Ovary (tissue), 9 donors: Measurements from ENCODE around the gene ALOXE3. TPM values are rescaled to one million over a fixed set of nuclear protein-coding genes. Genes with fewer than 3 reads are reported as not detected.
A peak's percentile ranks its signal among the peaks of the same experiment; 100 is the strongest.

ENCODE experiments used
- DNase-seq, 5 donors: peaks; one replicate each; pipeline ENCODE4 v3.0.0-alpha.2; 2019 to 2020
- H3K27ac ChIP-seq, 2 donors: fragments of 200-600 bp; one replicate each; pipeline versions ENCODE4 v1.5.1 to v1.8.0; 2019 to 2022
- H3K27me3 ChIP-seq: fragments of 200-600 bp; one replicate; pipeline ENCODE4 v1.8.0; 2022
- H3K36me3 ChIP-seq: fragments of 200-600 bp; sonication (generic); one replicate; pipeline ENCODE4 v1.5.1; 2019
- H3K4me1 ChIP-seq: one replicate; pipeline ENCODE4 v1.8.1; 2013; ENCODE audit warnings: mild to moderate bottlenecking, moderate library complexity; ENCODE audit not compliant: insufficient read depth
- H3K4me3 ChIP-seq: fragments of 200-600 bp; sonication (generic); one replicate; pipeline ENCODE4 v1.5.1; 2017
- H3K9me3 ChIP-seq, 2 donors: fragments of 200-600 bp in 1 of 2; sonication (generic) in 1 of 2; one replicate each; pipeline versions ENCODE4 v1.5.1 to v1.8.1; 2013 to 2019; ENCODE audit warnings: mild to moderate bottlenecking in 1 of 2, moderate library complexity in 1 of 2
- EP300 ChIP-seq: sonication (generic); formaldehyde crosslinking; IDR thresholded peaks from one replicate; pipeline ENCODE4 v1.6.1; 2017; ENCODE audit warnings: antibody characterized with exemption
- POLR2A ChIP-seq: fragments of 450-650 bp; IDR thresholded peaks from one replicate; pipeline ENCODE4 v1.6.1; 2017; ENCODE audit warnings: antibody characterized with exemption, mild to moderate bottlenecking, moderate library complexity
- WGBS, 3 donors: extraction: QIAGEN DNeasy Blood & Tissue Kit in 1 of 3; methylation state at CpG; one replicate each; pipeline versions ENCODE4 v1.1.5 to v1.1.7; 2013 to 2017; 5-methylcytosine and 5-hydroxymethylcytosine counted together
- intact Hi-C, 4 donors: fragments of 100-400 bp; cut with DNase I; formaldehyde crosslinking; loops; one replicate each; pipeline versions ENCODE4 v1.11.0 to v1.15.1; 2022 to 2023
- polyA plus RNA-seq, 2 donors: library from polyadenylated mRNA; stranded (reverse); fragments of 200-250 nt in 1 of 2; fragments of 350-450 nt in 1 of 2; fragmentation: Illumina TruSeq in 1 of 2; extraction: RNeasy Lipid Tissue Mini Kit (QIAGEN cat#74804) in 1 of 2; gene quantifications; one replicate each; pipeline ENCODE4 v1.2.3, GENCODE V29; 2013 to 2014
- total RNA-seq, 7 donors: library from RNA; depleted of rRNA in 2 of 7; stranded (reverse); fragments of >200 nt in 2 of 7; fragmentation: NEBNext Ultra II Directional in 3 of 7; extraction: Animal tissue kit (Norgen Biotek cat#: 25700) in 3 of 7; gene quantifications; one replicate each; pipeline versions ENCODE4 v1.1.0 to v1.2.4, GENCODE V29; 2016 to 2023
- TF ChIP-seq, protein P1 (sequence below), 3 donors: fragments of 450-650 bp in 2 of 3; fragments of 200-600 bp in 1 of 3; IDR thresholded peaks; one replicate each; pipeline versions ENCODE4 v1.5.1 to v1.8.0; 2016 to 2022; ENCODE audit warnings: antibody characterized with exemption in 3 of 3, mild to moderate bottlenecking in 1 of 3
- donor health status: DM: no; HTN: no; CAD: no; lungs with moderate emphysema.
- donor health status: DM: no; HTN: no; CAD: no.
- donor health status: Bipolar disorder and iron deficiency.
- donor health status: DM: yes; HTN: yes; CAD: no.
- donor health status: DM: no; HTN: no; CAD: no.
- donor health status: DM: yes; HTN: yes; CAD: no.

Gene ALOXE3
- total and polyA plus RNA-seq, 9 donors = 0.07 TPM; not detected in 8

- WGBS, 3 donors = 6 to 8% (median 7%) methylated on average over 10 of the region's 10 CpGs
- no peak for TF ChIP-seq POLR2A
- TF ChIP-seq, protein P1, sequence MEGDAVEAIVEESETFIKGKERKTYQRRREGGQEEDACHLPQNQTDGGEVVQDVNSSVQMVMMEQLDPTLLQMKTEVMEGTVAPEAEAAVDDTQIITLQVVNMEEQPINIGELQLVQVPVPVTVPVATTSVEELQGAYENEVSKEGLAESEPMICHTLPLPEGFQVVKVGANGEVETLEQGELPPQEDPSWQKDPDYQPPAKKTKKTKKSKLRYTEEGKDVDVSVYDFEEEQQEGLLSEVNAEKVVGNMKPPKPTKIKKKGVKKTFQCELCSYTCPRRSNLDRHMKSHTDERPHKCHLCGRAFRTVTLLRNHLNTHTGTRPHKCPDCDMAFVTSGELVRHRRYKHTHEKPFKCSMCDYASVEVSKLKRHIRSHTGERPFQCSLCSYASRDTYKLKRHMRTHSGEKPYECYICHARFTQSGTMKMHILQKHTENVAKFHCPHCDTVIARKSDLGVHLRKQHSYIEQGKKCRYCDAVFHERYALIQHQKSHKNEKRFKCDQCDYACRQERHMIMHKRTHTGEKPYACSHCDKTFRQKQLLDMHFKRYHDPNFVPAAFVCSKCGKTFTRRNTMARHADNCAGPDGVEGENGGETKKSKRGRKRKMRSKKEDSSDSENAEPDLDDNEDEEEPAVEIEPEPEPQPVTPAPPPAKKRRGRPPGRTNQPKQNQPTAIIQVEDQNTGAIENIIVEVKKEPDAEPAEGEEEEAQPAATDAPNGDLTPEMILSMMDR (IDR thresholded peaks at IDR 0.05) = peak; percentile 20 to 52 (median 49)
- Histone ChIP-seq H3K4me3 (no peak overlapping the region), H3K27me3 (no peaks in the 10 kb centered on the region), H3K4me1 (no peaks in the 10 kb centered on the region), H3K36me3 (no peaks in the 10 kb centered on the region), H3K27ac (no peak overlapping the region), H3K9me3 (no peaks in the 10 kb centered on the region)
- intact Hi-C loops = no loop called here
- peak in 2 of 5 donors; percentile 36 to 57 for DNase-seq
Observed at GRCh38 chr17:8060274-8060673, 58.0 kb downstream of the ALOXE3 start.

DNA sequence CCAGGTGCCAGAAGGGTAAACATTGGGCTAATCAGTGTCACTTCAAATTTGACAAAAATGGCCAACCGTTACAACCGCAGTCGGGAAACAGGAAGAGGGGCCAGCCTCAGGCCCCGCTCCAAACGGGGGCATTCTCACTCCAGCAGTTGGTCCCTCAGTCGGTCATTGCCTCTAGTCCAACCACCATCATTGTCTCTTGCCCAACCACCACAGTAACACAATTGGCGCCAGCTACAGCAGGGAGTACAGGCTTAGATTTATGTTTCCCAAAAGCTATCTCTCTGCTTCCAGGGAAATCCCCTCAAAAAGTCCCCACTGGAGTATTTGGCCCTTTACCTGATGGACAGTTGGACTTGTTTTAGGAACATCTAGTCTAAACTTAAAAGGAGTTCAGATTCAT, 59.2 kb downstream of the ALOXE3 start:
- Histone ChIP-seq H3K36me3 (no peaks in the 10 kb centered on the region), H3K27ac (no peak overlapping the region), H3K9me3 (no peaks in the 10 kb centered on the region), H3K4me1 (no peaks in the 10 kb centered on the region), H3K4me3 (no peak overlapping the region), H3K27me3 (no peaks in the 10 kb centered on the region)
- intact Hi-C loops = loop anchor here in 2 of 4 donors (5.0 to 10.0 kb wide), 3 partner anchors 67 to 314 kb away; no protein-coding TSS in a partner anchor
- DNase-seq = peak in 1 of 5 donors; percentile 24
- no peak for TF ChIP-seq EP300
- TF ChIP-seq POLR2A = no peak
- TF ChIP-seq, protein P1 (IDR thresholded peaks at IDR 0.05) = no peak
- WGBS, 3 donors = 28 to 35% (median 30%) methylated on average over 7 of the region's 7 CpGs

GRCh38 chr17:8057691-8058114, 60.6 kb downstream of the ALOXE3 start:
- H3K9me3 ChIP-seq = no peaks in the 10 kb centered on the region
- H3K4me3 ChIP-seq = no peak overlapping the region
- no peaks in the 10 kb centered on the region for H3K27me3 ChIP-seq
- DNase-seq = peak in 2 of 5 donors; percentile 37 to 38
- H3K36me3 ChIP-seq = no peaks in the 10 kb centered on the region
- TF ChIP-seq, protein P1 (IDR thresholded peaks at IDR 0.05) = peak; percentile 25 to 75 (median 66)
- no peak for TF ChIP-seq POLR2A
- no peak for TF ChIP-seq EP300
- intact Hi-C loops = loop anchor here in 2 of 4 donors (5.0 to 10.0 kb wide), 3 partner anchors 65 to 313 kb away; no protein-coding TSS in a partner anchor
- H3K4me1 ChIP-seq = no peaks in the 10 kb centered on the region
- 3 to 5% (median 5%) methylated on average over 14 of the region's 14 CpGs for WGBS, 3 donors
- H3K27ac ChIP-seq = no peak overlapping the region

DNA sequence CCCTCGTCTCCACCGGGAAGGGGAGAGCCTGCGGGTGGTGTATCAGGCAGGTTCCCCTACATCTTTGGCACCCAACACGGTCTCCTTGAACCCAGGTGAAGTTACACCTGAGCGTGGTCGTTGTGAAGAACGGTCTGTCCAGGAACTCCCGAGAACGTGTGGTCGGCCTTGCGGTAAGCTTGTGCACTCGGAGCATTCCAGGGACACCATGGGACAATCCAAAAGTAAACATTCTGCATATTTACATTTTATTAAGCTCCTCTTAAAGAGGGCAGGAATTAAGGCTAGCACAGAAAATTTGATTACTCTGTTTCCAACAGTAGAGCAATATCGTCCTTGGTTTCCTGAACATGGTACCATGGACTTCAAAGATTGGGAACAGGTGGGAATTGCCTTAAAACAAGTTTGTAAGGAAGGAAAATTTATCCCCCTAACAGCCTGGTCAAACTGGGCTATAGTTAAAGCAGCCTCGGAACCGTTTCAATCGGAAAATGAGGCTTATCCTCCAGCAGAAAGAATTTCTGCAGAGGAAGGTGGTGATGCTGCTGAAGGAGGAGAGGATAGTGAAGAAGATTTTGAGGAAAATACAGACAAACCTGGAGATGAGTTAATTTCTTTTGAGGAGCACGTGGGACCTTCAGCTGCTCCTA, 61.2 kb downstream of the ALOXE3 start:
- WGBS, 3 donors = 58 to 65% (median 64%) methylated on average over 17 of the region's 17 CpGs
- Histone ChIP-seq H3K27ac (no peak overlapping the region), H3K9me3 (no peaks in the 10 kb centered on the region), H3K4me1 (no peaks in the 10 kb centered on the region), H3K36me3 (no peaks in the 10 kb centered on the region), H3K4me3 (no peak overlapping the region), H3K27me3 (no peaks in the 10 kb centered on the region)
- TF ChIP-seq EP300 (no peak), POLR2A (no peak)
- TF ChIP-seq, protein P1 (IDR thresholded peaks at IDR 0.05) = no peak
- intact Hi-C loops = loop anchor here in 2 of 4 donors (5.0 to 10.0 kb wide), 3 partner anchors 65 to 312 kb away; no protein-coding TSS in a partner anchor
- DNase-seq = peak in 1 of 5 donors; percentile 13
